Endodermal cell (in vitro differentiated cells): ENCODE measurements around the gene NAA25. TPM values are rescaled to one million over a fixed set of nuclear protein-coding genes. Genes with fewer than 3 reads are reported as not detected.

ENCODE experiments used
- DNase-seq: peaks from one replicate; pipeline ENCODE4 v3.0.0-alpha.2; 2017
- H3K27ac ChIP-seq: 2 replicates; pipeline ENCODE4 v1.5.1; 2013; ENCODE audit warnings: mild to moderate bottlenecking, low read depth, low read length, moderate library complexity
- H3K27me3 ChIP-seq: 2 replicates; pipeline ENCODE4 v1.6.1; 2013; ENCODE audit warnings: mild to moderate bottlenecking, low read length, moderate library complexity; ENCODE audit not compliant: insufficient read depth, control insufficient read depth, poor library complexity, severe bottlenecking
- H3K36me3 ChIP-seq: 2 replicates; pipeline ENCODE4 v1.7.0; 2013; ENCODE audit warnings: mild to moderate bottlenecking, low read length, moderate library complexity; ENCODE audit not compliant: control insufficient read depth, insufficient read depth
- H3K4me1 ChIP-seq: one replicate; pipeline ENCODE4 v1.7.0; 2013; ENCODE audit warnings: low read length; ENCODE audit not compliant: control insufficient read depth, insufficient read depth
- H3K4me3 ChIP-seq: 2 replicates; pipeline ENCODE4 v1.5.1; 2013; ENCODE audit warnings: mild to moderate bottlenecking, low read length, moderate library complexity
- H3K9ac ChIP-seq: 2 replicates; pipeline ENCODE4 v1.6.1; 2013; ENCODE audit warnings: mild to moderate bottlenecking, low read length, moderate library complexity; ENCODE audit not compliant: poor library complexity, severe bottlenecking; ENCODE audit errors: extremely low read depth
- H3K9me3 ChIP-seq: 2 replicates; pipeline ENCODE4 v1.6.1; 2013; ENCODE audit warnings: mild to moderate bottlenecking, low read length, moderate library complexity; ENCODE audit not compliant: control insufficient read depth
- H3K27ac Mint-ChIP-seq: 2 replicates; pipeline ENCODE4 v1.8.0; 2020; ENCODE audit warnings: mixed read lengths
- H3K27me3 Mint-ChIP-seq: 2 replicates; pipeline ENCODE4 v1.8.0; 2021; ENCODE audit warnings: mild to moderate bottlenecking, mixed read lengths; ENCODE audit not compliant: insufficient read depth
- H3K36me3 Mint-ChIP-seq: 2 replicates; pipeline ENCODE4 v1.8.0; 2020; ENCODE audit warnings: low read depth, mixed read lengths
- H3K4me1 Mint-ChIP-seq: 2 replicates; pipeline ENCODE4 v1.8.0; 2020; ENCODE audit warnings: mixed read lengths
- H3K4me3 Mint-ChIP-seq: 2 replicates; pipeline ENCODE4 v1.8.0; 2020; ENCODE audit warnings: mild to moderate bottlenecking, moderate library complexity, mixed read lengths
- H3K9me3 Mint-ChIP-seq: 2 replicates; pipeline ENCODE4 v1.8.0; 2020; ENCODE audit warnings: mild to moderate bottlenecking, mixed read lengths
- CTCF ChIP-seq: fragments of 200-600 bp; sonication (generic); conservative IDR thresholded peaks from 2 replicates; pipeline ENCODE4 v1.5.0; 2021; ENCODE audit warnings: antibody characterized with exemption, mild to moderate bottlenecking
- WGBS, 2 experiments: methylation state at CpG; one replicate each; pipeline versions ENCODE4 v1.1.5 to v1.1.7; 2013; ENCODE audit warnings: missing lambda C conversion rate in 2 of 2, mixed read lengths in 1 of 2; ENCODE audit not compliant: insufficient coverage in 1 of 2, insufficient read length in 1 of 2; 5-methylcytosine and 5-hydroxymethylcytosine counted together
- total RNA-seq, 2 donors: library from RNA; stranded (reverse); fragmentation: NEBNext Ultra II Directional in 1 of 2; extraction: Animal tissue kit (Norgen Biotek cat#: 25700) in 1 of 2; gene quantifications; 2 replicates in 1 of 2; 3 replicates in 1 of 2; pipeline ENCODE4 v1.2.1, GENCODE V29; 2021

The NAA25 gene
- total RNA-seq, 2 donors from 2014 or later: 34.2 to 36.3 TPM

- H3K9ac ChIP-seq: no peak overlapping the region
- no peak for TF ChIP-seq CTCF
- WGBS, 2 experiments: 84 to 92% methylated on average over 6 to 7 of the region's 7 CpGs
- H3K27ac ChIP-seq: no peak overlapping the region
- H3K9me3 ChIP-seq: no peaks in the 10 kb centered on the region
- H3K36me3 Mint-ChIP-seq: no peaks in the 10 kb centered on the region
- peak overlapping the region; percentile 76 for H3K4me3 Mint-ChIP-seq
- peaks cover 9% of the 10 kb centered on the region for H3K4me1 Mint-ChIP-seq
- no peak overlapping the region for H3K4me3 ChIP-seq
- H3K9me3 Mint-ChIP-seq: no peaks in the 10 kb centered on the region
- H3K27me3 ChIP-seq: no peaks in the 10 kb centered on the region
- peak; percentile 16 for DNase-seq
- peaks cover 7% of the 10 kb centered on the region for H3K36me3 ChIP-seq
- H3K27me3 Mint-ChIP-seq: peaks cover 3% of the 10 kb centered on the region
- H3K27ac Mint-ChIP-seq: no peak overlapping the region
- peaks cover 3% of the 10 kb centered on the region for H3K4me1 ChIP-seq
Measured at GRCh38 chr12:112126911-112127310, 18.3 kb upstream of the NAA25 start.

GRCh38 chr12:112126000-112126438 lies 17.4 kb upstream of the NAA25 start:
- H3K9ac ChIP-seq: peak overlapping the region; percentile 69
- peaks cover 3% of the 10 kb centered on the region for H3K4me1 ChIP-seq
- 6 to 11% methylated on average over 7 to 25 of the region's 25 CpGs for WGBS, 2 experiments
- no peaks in the 10 kb centered on the region for H3K9me3 ChIP-seq
- Mint-ChIP-seq H3K4me3 (peak overlapping the region; percentile 76), H3K27me3 (peaks cover 3% of the 10 kb centered on the region), H3K36me3 (no peaks in the 10 kb centered on the region), H3K4me1 (peaks cover 11% of the 10 kb centered on the region), H3K9me3 (no peaks in the 10 kb centered on the region), H3K27ac (no peak overlapping the region)
- no peak for TF ChIP-seq CTCF
- H3K27me3 ChIP-seq: no peaks in the 10 kb centered on the region
- peak; percentile 62 for DNase-seq
- H3K36me3 ChIP-seq: no peaks in the 10 kb centered on the region
- peak overlapping the region; percentile 72 for H3K27ac ChIP-seq
- H3K4me3 ChIP-seq: peak overlapping the region; percentile 92

GRCh38 chr12:112125250-112125999 lies 16.8 kb upstream of the NAA25 start, which contains the start of gene TRAFD1:
TRAFD1 (plus strand) TSS chr12:112125560; CDS start chr12:112130523, 4,963 bp downstream.
- no peaks in the 10 kb centered on the region for H3K36me3 ChIP-seq
- no peak for TF ChIP-seq CTCF
- peak within 1 kb of the TSS; percentile 92 for H3K4me3 ChIP-seq
- H3K36me3 Mint-ChIP-seq: no peaks in the 10 kb centered on the region
- no peaks in the 10 kb centered on the region for H3K9me3 ChIP-seq
- no peaks in the 10 kb centered on the region for H3K27me3 ChIP-seq
- peak within 1 kb of the TSS; percentile 69 for H3K9ac ChIP-seq
- H3K4me1 ChIP-seq: peaks cover 3% of the 10 kb centered on the region
- DNase-seq: peak; percentile 100
- H3K4me3 Mint-ChIP-seq: peak within 1 kb of the TSS; percentile 76
- H3K27ac ChIP-seq: peak within 1 kb of the TSS; percentile 72
- 0 to 1% methylated on average over 36 to 63 of the region's 63 CpGs for WGBS, 2 experiments
- H3K27me3 Mint-ChIP-seq: peaks cover 3% of the 10 kb centered on the region
- no peak within 1 kb of the TSS for H3K27ac Mint-ChIP-seq
- no peaks in the 10 kb centered on the region for H3K9me3 Mint-ChIP-seq
- H3K4me1 Mint-ChIP-seq: peaks cover 11% of the 10 kb centered on the region
